ENCODE measurements around the gene ACSF3.

The ACSF3 gene

GRCh38 chr16:89190150-89190958 lies 96.7 kb downstream of the ACSF3 start:
- no peak for DNase-seq (ENCODE audit: low spot score)

GRCh38 chr16:89191033-89191900 lies 97.6 kb downstream of the ACSF3 start:
- no peak for DNase-seq (ENCODE audit: low spot score)

GRCh38 chr16:89191901-89192185 lies 98.2 kb downstream of the ACSF3 start:
- DNase-seq (ENCODE audit: low spot score) = no peak

- DNase-seq (ENCODE audit: low spot score) = peak; percentile 49
These were observed 98.7 kb downstream of the ACSF3 start for GRCh38 chr16:89192186-89192955.

- no peak for DNase-seq (ENCODE audit: low spot score)
These were observed 99.4 kb downstream of the ACSF3 start for GRCh38 chr16:89192956-89193575.

GRCh38 chr16:89193576-89194293 lies 100.1 kb downstream of the ACSF3 start:
- no peak for DNase-seq (ENCODE audit: low spot score)

GRCh38 chr16:89194340-89195311 lies 101.0 kb downstream of the ACSF3 start:
- no peak for DNase-seq (ENCODE audit: low spot score)

GRCh38 chr16:89195521-89196171 lies 102.0 kb downstream of the ACSF3 start:
- no peak for DNase-seq (ENCODE audit: low spot score)

- no peak for DNase-seq (ENCODE audit: low spot score)
These were observed 103.5 kb downstream of the ACSF3 start for GRCh38 chr16:89197033-89197632.

GRCh38 chr16:89197633-89198416 lies 104.2 kb downstream of the ACSF3 start:
- no peak for DNase-seq (ENCODE audit: low spot score)

GRCh38 chr16:89198417-89199240 lies 105.0 kb downstream of the ACSF3 start:
- DNase-seq (ENCODE audit: low spot score) = no peak

- no peak for DNase-seq (ENCODE audit: low spot score)
These were observed 105.8 kb downstream of the ACSF3 start for GRCh38 chr16:89199241-89200123.

GRCh38 chr16:89200124-89200849 lies 106.6 kb downstream of the ACSF3 start, which contains the start of gene SLC22A31:
Gene SLC22A31 (minus strand): TSS chr16:89200537. CDS start chr16:89200501, 36 bp downstream.
- DNase-seq (ENCODE audit: low spot score) = no peak

- DNase-seq (ENCODE audit: low spot score) = no peak
These were observed 107.3 kb downstream of the ACSF3 start for GRCh38 chr16:89200850-89201411.
